HG03571 (cell line): ENCODE results near the gene PDE2A.
"Not testable (repeated sequence)": the region's sequence is repeated elsewhere in the genome, so short reads cannot be mapped to it uniquely, and the experiment has no call there.

Experiments used
- ATAC-seq: cut with Tn5 transposase; IDR thresholded peaks from one replicate; pipeline ENCODE4 v1.9.1; 2021; ENCODE audit not compliant: unreplicated experiment

Gene PDE2A

DNA sequence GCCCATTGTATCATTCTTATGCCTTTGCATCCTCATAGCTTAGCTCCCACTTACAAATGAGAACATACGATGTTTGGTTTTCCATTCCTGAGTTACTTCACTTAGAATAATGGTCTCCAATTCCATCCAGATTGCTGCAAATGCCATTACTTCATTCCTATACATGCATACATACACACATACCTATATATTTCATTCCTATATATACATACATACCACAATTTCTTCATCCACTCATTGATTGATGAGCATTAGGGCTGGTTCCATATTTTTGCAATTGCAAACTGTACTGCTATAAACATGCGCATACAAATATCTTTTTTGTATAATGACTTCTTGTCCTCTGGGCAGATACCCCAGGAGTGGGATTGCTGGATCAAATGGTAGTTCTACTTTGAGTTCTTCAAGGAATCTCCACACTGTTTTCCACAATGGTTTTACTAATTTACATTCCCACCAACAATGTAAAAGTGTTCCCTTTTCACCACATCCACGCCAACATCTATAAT, 119.2 kb downstream of the PDE2A start:
- ATAC-seq: not testable (repeated sequence)

DNA sequence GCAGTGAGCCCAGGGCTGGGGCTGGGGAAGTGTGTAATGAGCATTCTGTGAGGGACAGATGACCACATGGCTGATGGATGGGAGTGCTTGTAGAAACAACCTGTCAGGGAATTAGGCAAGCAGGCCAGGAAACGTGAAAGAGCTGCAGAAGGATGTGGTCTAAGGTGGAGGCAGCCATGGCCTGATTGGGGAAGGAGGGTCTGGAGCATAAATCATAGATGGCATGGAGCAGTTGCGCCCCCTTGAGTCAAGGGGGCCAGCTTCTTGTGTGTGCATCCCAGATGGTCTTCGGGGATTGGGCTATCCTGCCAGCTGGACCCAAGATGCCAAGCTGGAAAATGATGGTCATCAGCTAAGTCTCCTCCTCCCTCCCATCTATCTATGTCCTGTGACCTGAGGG, 120.5 kb downstream of the PDE2A start:
- no peak for ATAC-seq

GRCh38 chr11:72552399-72552910, 121.8 kb downstream of the PDE2A start:
- no peak for ATAC-seq

GRCh38 chr11:72551571-72551970, 122.7 kb downstream of the PDE2A start:
- ATAC-seq: no peak

DNA sequence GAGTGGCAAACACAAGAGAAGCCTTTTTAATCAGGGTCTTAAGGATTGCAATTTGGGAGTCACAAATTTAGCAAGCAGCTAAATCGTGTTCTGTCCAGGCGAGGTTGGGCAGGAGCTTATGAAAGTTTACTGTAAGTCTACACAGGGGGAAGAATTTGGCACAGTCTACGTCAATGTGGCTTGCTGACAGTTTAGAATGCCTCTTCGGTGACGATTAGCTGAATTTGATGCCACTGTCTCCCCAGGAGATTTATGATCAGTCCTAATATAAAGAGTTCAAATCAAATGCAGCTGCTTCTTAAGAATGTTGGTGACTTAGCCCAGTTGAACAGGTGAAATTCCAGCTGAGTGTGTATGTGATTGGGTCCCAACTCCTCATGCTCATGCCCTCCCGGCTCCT, 125.8 kb downstream of the PDE2A start:
- no peak for ATAC-seq

DNA sequence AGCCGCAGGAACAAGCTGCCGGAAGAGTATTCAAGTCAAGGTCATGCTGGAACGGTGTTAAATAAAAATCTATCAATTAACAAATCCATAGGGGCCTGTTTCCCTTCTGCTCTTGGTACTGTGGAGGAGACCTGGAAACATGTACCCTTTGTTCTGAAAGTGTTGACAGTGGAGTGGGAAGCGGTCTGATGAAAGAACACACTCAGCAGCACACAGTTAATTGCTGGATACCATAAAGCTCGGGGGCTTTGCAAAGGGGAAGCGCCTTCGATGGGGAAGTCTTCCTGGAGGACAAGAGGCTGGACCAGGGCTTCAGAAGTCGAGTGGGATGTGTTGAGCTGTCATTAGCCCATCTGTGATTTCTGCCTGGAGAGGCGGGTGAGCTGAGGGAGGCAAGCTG, 127.4 kb downstream of the PDE2A start:
- no peak for ATAC-seq

- no peak for ATAC-seq
Observed at GRCh38 chr11:72544589-72544988, 129.6 kb downstream of the PDE2A start.

- ATAC-seq: no peak
Observed at GRCh38 chr11:72543849-72544542, 130.2 kb downstream of the PDE2A start.

DNA sequence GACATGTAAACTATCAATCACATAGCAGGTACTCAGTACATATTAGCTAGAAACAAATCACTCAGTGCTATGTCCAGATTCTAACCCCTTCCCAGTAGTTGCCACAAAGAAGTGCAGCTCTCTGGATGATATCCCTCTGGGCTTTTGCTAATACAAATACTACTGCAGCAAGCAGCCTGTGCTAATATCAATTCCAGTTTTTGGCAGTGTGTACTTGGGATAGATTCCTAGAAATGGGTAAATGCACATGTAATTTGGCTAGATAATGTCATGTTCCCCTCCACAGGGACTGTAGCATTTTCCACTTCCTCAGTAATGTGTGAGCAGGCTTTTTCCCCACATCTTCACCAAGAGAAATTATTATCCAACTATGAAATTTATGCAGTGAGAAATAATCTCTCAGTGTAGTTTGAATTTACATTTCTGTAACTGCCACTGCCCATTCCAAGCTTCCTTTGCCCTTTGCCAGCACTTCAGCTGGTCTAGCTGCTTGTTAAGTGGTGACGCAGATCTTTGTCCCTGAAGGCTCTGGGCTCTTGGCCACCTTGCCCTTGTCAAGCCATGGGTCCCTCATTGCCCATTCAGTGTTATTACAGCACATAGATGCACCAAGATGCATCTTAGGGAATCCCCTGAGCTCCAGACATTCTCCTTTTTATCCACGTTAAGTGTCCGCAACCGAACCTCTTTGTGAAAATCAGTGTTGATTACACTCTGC, 132.8 kb downstream of the PDE2A start:
- no peak for ATAC-seq

DNA sequence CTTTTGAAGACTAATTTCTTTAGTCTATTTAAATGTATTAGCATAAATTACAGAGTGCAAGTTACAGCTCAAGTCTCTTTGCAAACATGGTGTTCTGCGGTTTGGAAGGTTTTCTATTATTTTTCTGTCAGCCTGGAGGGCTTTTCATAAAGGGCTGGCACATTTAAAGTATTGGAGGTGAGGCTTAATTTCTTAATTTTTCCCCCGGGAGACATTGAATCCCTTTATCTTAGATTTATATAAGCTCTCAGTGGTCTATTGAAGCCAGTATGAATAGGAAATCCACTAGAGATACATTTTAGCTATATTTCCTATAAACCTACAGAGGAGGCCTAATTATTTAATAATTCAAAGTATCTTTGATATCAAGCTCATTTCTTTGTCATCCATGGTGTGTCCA, 137.2 kb downstream of the PDE2A start:
- no peak for ATAC-seq

- no peak for ATAC-seq
Observed at GRCh38 chr11:72535194-72535547, 139.1 kb downstream of the PDE2A start.

DNA sequence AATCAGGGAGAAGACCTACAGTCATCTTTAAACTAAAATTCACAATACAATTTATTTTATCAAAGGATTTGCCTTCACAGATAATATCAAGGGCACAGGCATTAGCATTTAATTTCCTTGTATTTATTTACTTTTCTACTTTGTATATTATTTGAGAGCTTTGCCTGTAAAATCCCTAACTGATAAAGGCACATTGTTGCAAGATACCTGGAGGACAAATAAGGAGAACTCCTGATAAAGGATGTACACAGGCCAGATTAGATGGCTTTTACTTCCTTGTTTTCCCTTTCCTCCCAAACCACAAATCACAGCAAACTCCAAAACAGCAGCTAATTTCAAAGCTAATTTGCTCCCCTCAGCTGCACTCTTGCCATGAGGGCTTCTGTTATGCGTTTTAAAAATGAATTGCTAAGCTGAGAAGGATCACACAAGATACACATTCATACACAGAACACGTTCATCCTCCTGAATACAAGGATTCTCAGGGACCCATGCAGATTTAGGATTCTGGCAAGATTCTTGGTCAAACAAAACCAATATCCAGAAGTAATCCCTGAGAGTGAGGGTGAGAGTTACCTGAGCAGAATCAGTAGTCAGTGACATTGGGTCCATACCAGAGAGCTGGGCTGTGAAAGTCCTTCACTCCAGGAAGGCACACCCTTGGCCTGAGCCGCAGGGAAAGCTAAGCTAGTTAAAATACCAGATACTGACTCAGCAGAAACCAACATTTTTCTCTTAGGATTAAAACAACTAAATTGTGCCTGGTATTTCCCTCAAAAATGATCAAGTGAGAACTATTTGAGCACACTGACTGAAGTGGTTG, 139.6 kb downstream of the PDE2A start:
- ATAC-seq: no peak

- no peak for ATAC-seq
Observed at GRCh38 chr11:72529068-72529467, 145.2 kb downstream of the PDE2A start.

GRCh38 chr11:72528121-72528520, 146.1 kb downstream of the PDE2A start:
- no peak for ATAC-seq
